Dermis blood vessel endothelial cell (primary cell): ENCODE data around the gene ST3GAL6. TPM values are rescaled to one million over a fixed set of nuclear protein-coding genes. Genes with fewer than 3 reads are reported as not detected.
A peak's percentile ranks its signal among the peaks of the same experiment; 100 is the strongest.

Source experiments
- DNase-seq: peaks from one replicate; pipeline ENCODE4 v3.0.0; 2010
- total RNA-seq: library from RNA; depleted of rRNA; stranded (reverse); fragments of >200 nt; gene quantifications from 2 replicates; pipeline ENCODE4 v1.2.3, GENCODE V29; 2014

Gene ST3GAL6
- 18.6 and 30.1 TPM in 2 replicates for total RNA-seq

DNA sequence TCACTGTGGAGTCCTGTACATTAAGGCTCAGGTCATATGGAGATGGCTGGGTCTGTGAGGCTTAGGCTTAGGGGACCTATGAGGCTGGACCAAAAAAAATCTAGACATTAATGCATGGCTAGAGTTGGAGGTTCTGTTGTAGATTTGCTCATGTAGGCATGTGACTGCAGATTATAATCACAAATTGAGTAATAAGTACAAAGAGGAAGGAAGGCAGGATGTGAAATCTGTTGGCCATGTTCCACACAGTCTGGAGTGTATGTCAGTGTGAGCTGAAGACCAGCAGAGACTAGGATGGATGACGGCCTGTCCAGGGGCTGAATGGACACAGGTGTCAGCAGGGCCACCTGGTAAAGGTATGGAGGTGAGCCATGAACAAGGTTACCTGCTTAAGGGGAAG is at the start of gene ST3GAL6:
Gene ST3GAL6, plus strand, starts transcription at position 265 of the 400 bp plus-strand sequence. CDS start 5,101 bp downstream, outside the sequence.
- DNase-seq: peak; percentile 47

GRCh38 chr3:98713984-98714383 is 49.2 kb upstream of the ST3GAL6 start:
- DNase-seq: no peak

DNA sequence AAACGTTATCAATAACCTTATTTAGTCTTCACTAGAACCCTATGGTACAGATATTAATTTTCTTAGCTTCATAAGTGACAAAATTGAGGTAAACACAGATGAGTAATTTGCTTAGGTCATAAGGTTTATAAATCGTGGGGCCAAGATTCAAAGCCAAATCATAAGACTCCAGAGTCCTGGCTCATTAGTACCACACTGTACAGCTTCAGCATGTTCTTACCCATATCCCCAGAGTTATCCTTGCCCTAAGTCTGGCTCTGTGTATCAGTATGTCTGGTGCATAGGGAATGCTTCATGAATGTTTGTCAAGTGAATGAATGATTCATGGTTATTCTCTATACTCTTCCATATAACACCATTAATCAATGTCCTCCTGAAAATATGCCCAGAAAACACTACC is 45.6 kb upstream of the ST3GAL6 start:
- no peak for DNase-seq

DNA sequence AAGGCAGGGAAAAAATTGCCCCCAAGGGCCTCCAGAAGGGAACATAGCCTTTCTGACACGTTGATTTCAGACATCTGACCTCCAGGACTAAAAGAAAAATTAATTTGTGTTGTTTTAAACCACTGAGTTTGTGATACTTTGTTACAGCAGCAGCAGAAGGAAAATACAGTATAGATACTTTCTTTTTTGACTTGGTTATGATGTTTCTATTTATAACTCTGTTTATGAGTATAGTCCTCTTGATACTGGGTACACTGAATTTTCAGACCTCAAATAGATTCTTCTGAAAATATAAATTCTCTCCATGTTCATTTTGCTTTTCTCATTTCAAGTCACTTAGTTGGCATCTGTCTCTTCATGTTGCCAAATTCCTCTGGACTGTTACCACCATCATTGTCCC is 44.4 kb upstream of the ST3GAL6 start:
- no peak for DNase-seq

DNA sequence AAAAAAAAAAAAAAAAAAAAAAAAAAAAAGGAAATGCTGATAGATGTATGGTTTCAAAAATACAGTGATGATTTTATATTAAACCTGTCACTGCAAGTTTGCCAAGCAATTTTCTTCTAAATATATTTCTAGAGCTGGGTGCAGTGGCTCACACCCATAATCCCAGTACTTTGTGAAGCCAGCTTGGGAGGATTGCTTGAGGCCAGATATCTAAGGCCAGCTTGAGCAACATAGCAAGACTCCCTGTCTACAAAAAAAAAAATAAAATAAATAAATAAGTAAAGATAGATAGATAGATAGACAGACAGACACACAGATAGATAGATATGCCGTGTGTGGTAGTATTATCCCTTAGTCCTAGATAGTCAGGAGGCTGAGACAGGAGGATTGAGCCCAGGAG is 41.4 kb upstream of the ST3GAL6 start:
- DNase-seq: no peak

DNA sequence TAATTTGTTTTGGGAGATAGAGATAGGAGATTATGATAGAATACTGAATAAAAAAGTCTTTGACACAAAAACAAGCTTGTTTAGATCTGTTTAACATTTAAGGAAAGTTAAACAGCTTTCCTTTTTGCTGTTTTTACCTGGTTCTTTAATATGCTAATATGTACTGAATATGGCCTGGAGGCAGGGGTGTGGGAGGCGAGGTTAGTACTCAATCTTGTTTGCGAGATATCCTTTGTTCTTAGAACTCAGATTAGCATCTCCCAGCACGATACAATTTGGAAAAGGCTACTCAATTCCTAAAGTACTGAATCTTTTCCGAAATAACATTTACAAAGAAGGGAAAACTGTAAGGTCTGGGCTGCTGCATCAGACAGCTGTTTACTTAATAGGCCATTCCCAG is 40.8 kb upstream of the ST3GAL6 start:
- no peak for DNase-seq

- no peak for DNase-seq
These were observed 37.8 kb upstream of the ST3GAL6 start for GRCh38 chr3:98725352-98725751.

- DNase-seq: no peak
These were observed 37.1 kb upstream of the ST3GAL6 start for GRCh38 chr3:98726084-98726483.

GRCh38 chr3:98727638-98728037 is 35.5 kb upstream of the ST3GAL6 start:
- no peak for DNase-seq

- no peak for DNase-seq
These were observed 34.5 kb upstream of the ST3GAL6 start for GRCh38 chr3:98728672-98729071.

- peak; percentile 83 for DNase-seq
These were observed 32.8 kb upstream of the ST3GAL6 start for GRCh38 chr3:98730338-98730737.

DNA sequence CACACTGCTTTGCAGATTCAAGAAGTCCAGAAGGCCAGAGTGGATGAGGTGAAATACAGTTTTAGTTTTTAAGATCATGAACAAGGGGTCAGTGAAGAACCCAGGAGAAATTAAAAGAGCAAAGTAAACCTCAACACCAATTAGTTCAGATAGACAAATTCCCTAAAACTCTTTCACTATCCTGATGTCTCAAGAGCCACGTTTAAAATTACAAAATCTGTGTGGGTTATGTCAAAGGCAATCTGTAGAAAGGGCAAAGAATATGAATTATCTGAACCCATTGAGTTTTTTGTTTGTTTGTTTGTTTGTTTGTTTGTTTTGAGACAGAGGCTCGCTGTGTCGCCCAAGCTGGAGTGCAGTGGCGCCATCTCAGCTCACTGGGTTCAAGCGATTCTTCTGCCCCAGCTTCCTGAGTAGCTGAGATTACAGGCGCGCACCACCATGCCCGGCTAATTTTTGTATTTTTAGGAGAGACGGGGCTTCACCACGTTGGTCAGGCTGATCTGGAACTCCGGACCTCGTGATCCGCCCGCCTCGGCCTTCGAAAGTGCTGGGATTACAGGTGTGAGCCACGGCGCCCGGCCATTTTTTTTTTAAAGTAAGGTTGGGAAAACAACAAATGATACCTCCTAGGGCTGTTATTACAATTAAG is 32.1 kb upstream of the ST3GAL6 start:
- no peak for DNase-seq

DNA sequence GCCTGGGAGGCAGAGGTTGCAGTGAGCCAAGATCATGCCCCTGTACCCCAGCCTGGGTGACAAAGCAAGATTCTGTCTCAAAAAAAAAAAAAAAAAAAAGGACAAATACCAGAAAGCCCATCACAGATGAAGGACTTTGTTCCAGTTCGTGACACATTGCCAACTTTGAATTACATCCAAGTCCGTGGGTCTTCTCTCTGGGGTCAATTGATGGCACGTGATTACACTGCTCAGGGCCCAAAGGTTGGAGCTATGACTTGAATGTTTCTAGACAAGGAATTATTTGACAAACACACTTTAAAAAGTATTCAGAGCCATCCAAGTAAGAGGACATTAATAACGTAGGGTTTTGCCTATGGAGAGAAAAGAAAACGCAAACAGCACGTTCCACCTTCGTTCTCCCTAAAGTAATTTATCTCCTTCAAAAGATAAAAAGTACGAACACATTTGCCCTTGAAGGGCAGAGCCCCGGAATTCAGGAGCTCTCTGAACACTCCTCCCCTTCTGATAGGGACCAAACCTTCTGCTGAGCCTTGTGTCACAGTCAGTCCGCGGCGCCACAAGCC is 31.3 kb upstream of the ST3GAL6 start:
- DNase-seq: peak; percentile 29

DNA sequence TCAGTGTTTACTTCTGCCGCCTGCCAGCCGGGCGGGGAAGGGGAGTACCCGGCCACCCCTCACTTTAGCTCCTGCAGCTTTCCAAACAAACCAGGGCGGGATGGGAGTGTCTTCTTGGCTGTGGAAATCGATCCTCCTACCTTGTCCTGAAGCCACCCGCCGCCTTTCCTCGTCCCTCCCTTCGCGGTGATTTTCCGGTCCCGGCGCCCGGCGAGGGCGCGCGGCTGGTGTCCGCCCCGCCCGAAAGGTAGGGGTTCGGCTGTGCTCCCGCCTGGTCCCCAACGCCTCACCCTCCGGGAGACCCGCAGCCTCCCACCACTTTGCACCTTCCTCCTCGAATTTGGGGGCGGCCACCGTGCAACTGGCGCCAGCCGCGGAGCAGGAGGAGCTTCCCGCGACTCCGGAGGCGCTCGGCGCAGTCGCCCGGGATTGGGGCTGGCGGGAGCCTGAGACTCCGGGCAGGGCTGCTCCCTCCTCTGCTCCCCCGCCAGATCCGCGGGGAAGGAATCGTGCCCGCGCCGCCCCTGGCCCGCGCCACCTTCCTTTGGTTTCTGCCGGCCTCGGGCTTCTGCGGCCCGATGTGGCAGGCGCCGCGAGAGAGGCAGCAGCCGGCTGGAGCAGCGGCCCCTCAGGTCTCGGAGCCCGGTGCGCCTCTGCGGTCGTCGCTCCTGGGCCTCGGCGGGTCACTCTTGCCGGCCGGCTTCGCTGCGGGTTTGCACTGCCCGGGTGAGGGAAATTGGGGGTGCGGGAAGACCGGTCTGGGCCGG is 30.7 kb upstream of the ST3GAL6 start:
- peak; percentile 40 for DNase-seq

DNA sequence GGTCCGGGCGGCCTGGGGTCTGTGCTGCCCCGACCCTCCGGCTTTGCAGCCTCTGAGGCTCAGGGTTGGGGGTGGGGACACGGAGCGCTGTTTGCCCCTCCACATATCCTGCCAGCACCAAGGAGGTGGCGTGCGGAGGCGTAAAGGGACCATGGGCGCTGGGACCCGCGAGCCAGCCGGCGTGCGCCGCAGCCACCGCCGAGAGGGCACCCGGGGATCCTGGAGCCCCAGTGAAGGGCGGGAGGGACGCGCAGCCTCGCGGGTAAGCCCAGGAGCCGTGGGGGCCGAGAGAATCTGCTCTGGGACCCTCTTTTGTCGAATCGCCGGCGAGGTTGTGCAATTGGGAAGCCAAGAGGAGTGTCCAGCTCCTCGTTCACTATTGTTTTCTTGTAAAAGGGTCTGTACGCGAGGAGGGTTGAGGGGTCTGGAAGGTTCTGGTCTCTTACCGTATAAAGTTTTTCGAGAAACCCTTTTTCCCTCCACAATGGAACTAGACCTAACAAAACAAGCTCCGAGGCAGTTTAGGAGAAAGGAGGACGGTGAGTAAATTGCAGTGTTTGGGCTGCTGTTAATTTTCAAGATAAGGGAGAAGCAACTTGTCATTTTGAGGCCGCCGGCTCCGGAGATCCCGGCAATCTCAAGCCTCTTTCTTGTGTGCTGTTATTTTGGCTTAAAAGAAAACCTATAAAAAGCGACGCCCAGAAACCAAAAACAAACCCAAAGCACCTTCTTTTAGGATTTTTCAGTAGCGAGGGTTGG is 29.9 kb upstream of the ST3GAL6 start:
- peak; percentile 24 for DNase-seq

DNA sequence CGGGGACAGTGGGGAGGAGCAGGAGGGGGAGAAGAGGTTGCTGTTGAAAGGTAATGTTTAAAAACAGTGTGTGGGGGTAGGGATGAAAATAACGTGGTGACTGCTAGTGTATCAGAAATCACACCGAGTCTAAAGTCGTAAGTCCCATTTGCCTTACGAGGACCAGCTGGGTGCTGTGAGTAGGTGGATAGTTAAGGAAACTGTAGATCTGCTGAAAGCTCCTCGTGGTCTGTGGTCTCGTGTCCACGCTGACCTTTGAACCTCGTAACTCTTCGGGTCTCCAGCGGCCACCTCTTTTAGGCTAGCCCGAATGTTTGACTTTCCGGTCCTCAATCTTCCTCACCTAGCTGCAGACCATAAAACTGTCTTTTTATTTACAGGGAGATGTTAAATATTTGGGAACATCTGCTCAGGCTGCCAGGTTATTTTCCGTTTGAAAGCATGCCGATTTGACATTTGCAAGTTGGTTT is 29.3 kb upstream of the ST3GAL6 start:
- peak; percentile 7 for DNase-seq

GRCh38 chr3:98734306-98734705 is 28.8 kb upstream of the ST3GAL6 start:
- no peak for DNase-seq

DNA sequence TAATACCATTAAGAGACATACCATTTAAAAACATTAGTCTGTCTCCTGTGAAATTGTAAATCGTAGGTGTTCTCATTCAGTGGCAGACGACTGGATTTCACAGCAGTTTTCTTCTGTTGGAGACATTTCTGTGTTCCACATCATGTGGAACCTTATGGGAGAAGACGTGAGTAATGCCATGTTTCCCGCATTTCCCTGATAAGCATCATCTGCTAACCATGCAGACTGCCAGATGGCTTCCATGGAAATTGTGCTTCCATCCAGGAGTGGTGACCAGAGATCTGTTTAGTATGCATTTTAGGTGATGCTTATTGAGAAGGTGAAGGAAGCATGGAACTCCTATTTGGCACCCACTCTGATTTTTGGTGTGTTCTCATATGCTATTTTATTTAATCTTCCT is 28.4 kb upstream of the ST3GAL6 start:
- peak; percentile 21 for DNase-seq

- no peak for DNase-seq
These were observed 27.8 kb upstream of the ST3GAL6 start for GRCh38 chr3:98735296-98735695.

DNA sequence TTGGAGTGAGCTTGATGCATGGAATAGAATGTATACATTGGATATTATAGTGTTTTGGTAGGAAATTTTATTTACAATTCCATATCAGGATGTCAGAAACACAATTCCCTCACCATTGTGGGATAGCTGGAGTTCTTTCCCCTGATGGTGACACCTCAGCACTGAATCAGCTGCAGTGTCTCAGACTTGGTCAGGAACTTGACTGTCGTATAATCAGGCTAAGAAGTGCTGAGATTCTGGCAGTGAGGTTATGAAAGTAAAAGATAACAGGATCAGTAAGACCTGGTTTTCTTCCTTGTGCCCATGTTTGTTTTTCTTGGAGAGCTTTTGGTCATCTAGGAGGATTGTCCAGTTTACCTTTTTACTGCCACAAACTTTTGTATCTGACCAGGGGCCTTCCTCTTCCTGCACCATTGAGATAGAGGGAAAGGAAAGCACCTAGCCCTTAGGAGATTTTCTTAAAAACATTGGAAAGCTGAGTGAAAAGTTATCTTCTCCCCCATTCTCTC is 27.3 kb upstream of the ST3GAL6 start:
- DNase-seq: no peak

DNA sequence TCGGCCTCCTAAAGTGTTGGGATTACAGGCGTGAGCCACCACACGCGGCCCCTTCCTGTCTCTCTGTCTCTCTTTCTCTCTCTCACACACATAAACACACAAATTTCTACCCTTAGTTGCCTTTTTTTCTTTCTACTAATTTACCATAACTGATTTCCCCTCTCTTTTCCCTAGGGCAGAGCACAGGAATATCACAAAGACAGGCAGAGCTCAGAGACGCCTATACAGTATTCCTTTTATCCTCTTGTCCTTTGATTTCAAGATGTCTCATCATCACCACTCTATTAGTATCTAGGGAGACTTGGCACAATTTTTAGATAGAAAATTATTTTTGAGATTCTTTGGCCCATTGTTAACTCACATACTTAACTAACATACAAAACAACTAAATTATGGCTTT is 25.8 kb upstream of the ST3GAL6 start:
- no peak for DNase-seq

DNA sequence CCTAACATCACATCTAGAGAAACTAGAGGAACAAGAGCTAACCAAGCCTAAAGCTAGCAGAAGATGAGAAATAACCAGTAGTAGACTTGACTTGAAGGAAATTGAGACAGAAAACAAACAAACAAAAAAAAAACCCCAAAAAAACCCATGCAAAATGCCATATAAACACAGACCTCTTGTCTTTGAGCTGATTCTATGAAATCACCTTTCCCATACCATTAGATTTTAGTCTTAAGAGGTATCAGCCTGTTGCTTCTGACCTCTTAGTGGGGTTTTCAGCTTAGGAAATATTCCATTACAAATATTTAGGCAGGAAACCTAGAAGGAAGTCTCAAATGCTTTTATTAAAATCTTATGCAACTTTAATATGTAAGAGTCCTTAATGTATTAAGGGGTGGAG is 23.9 kb upstream of the ST3GAL6 start:
- no peak for DNase-seq

GRCh38 chr3:98740324-98740723 is 22.8 kb upstream of the ST3GAL6 start:
- DNase-seq: no peak
